ENCODE measurements around the gene CLEC18B. TPM values are rescaled to one million over a fixed set of nuclear protein-coding genes. Genes with fewer than 3 reads are reported as not detected.

Gene CLEC18B
- total RNA-seq, 1 experiment from 2014 or later = 0.87 TPM

- Histone ChIP-seq H3K4me1 (ENCODE audit: insufficient read depth, low read length) (peaks cover 25% of the 10 kb centered on the region), H3K4me3 (ENCODE audit: low read length) (no peak overlapping the region), H4K20me1 (ENCODE audit: low read length) (no peaks in the 10 kb centered on the region), H3K4me2 (ENCODE audit: low read length) (no peak overlapping the region), H2AFZ (ENCODE audit: low read length) (no peak overlapping the region), H3K27me3 (ENCODE audit: low read length) (no peaks in the 10 kb centered on the region), H3K27ac (ENCODE audit: low read length) (no peak overlapping the region), H3K79me2 (ENCODE audit: low read length) (no peaks in the 10 kb centered on the region), H3K9me3 (ENCODE audit: low read length) (no peaks in the 10 kb centered on the region), H3K36me3 (ENCODE audit: low read depth, low read length) (peaks cover 2% of the 10 kb centered on the region; the same call in 1 of the 2 replicates), H3K9ac (ENCODE audit: low read length) (no peak overlapping the region), H3F3A (ENCODE audit: low read length, unreplicated experiment) (peaks cover 6% of the 10 kb centered on the region), H3K9me2 (replicated peaks; ENCODE audit: low read length) (no peaks in the 10 kb centered on the region)
- no peak for ATAC-seq
- ChIA-PET CTCF (no interaction called here), POLR2A (ENCODE audit: unreplicated experiment) (no interaction called here)
- TF ChIP-seq, protein P1, sequence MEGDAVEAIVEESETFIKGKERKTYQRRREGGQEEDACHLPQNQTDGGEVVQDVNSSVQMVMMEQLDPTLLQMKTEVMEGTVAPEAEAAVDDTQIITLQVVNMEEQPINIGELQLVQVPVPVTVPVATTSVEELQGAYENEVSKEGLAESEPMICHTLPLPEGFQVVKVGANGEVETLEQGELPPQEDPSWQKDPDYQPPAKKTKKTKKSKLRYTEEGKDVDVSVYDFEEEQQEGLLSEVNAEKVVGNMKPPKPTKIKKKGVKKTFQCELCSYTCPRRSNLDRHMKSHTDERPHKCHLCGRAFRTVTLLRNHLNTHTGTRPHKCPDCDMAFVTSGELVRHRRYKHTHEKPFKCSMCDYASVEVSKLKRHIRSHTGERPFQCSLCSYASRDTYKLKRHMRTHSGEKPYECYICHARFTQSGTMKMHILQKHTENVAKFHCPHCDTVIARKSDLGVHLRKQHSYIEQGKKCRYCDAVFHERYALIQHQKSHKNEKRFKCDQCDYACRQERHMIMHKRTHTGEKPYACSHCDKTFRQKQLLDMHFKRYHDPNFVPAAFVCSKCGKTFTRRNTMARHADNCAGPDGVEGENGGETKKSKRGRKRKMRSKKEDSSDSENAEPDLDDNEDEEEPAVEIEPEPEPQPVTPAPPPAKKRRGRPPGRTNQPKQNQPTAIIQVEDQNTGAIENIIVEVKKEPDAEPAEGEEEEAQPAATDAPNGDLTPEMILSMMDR (conservative IDR thresholded peaks at IDR 0.05; ENCODE audit: low read depth, low read length) = no peak
- no peak for TF ChIP-seq EZH2phosphoT487 (IDR thresholded peaks at IDR 0.05; ENCODE audit: borderline replicate concordance, low read length)
- TF ChIP-seq EZH2 (IDR thresholded peaks at IDR 0.05; ENCODE audit: low read length, unreplicated experiment) = no peak
- BruUV-seq (replicated peaks) = no TSS peak
- intact Hi-C loops (cut with micrococcal nuclease) = no loop called here
- DNase-seq = no peak
These were observed 29.9 kb upstream of the CLEC18B start for GRCh38 chr16:74450967-74451760.

- peaks cover 6% of the 10 kb centered on the region for H3F3A ChIP-seq (ENCODE audit: low read length, unreplicated experiment)
- ChIA-PET POLR2A (ENCODE audit: unreplicated experiment) (no interaction called here), CTCF (no interaction called here)
- peaks cover 25% of the 10 kb centered on the region for H3K4me1 ChIP-seq (ENCODE audit: insufficient read depth, low read length)
- no peak overlapping the region for H2AFZ ChIP-seq (ENCODE audit: low read length)
- intact Hi-C loops (cut with micrococcal nuclease) = no loop called here
- no peak for DNase-seq
- H3K9me3 ChIP-seq (ENCODE audit: low read length) = no peaks in the 10 kb centered on the region
- no TSS peak for BruUV-seq (replicated peaks)
- H3K4me2 ChIP-seq (ENCODE audit: low read length) = peak overlapping the region; percentile 57
- no peak overlapping the region; the same call in 1 of the 2 replicates for H3K9ac ChIP-seq (ENCODE audit: low read length)
- H3K27ac ChIP-seq (ENCODE audit: low read length) = peak overlapping the region; percentile 86
- TF ChIP-seq, protein P1 (conservative IDR thresholded peaks at IDR 0.05; ENCODE audit: low read depth, low read length) = no peak
- TF ChIP-seq EZH2 (IDR thresholded peaks at IDR 0.05; ENCODE audit: low read length, unreplicated experiment) = no peak
- TF ChIP-seq EZH2phosphoT487 (IDR thresholded peaks at IDR 0.05; ENCODE audit: borderline replicate concordance, low read length) = no peak
- no peak overlapping the region for H3K4me3 ChIP-seq (ENCODE audit: low read length)
- ATAC-seq = no peak
- H3K79me2 ChIP-seq (ENCODE audit: low read length) = no peaks in the 10 kb centered on the region
- no peaks in the 10 kb centered on the region for H4K20me1 ChIP-seq (ENCODE audit: low read length)
- 0 out of 2 replicates have a peak, but pooled peaks cover 2% of the 10 kb centered on the region for H3K36me3 ChIP-seq (ENCODE audit: low read depth, low read length)
- H3K27me3 ChIP-seq (ENCODE audit: low read length) = no peaks in the 10 kb centered on the region
- H3K9me2 ChIP-seq (replicated peaks; ENCODE audit: low read length) = no peaks in the 10 kb centered on the region
These were observed 29.0 kb upstream of the CLEC18B start for GRCh38 chr16:74450236-74450635.

DNA sequence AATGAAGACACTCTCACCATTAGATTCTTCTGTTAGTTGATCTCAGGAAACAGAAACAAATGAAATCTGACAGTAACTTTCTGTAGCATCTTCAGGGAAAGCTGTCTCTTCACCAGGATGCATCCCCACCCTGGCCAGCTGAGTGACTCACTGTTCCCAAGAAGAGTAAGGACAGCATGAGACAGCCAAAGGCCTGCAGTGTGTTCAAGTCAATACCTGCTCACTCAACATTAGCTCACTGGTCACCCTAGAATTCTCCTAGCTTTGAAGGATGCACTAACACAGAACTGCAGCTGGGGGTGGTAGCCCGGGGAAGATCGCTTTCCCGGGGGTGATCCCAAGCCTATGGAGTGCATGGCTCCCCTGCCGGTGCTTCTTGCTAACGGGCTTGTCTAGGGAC, 28.2 kb upstream of the CLEC18B start:
- Histone ChIP-seq H3K9me2 (replicated peaks; ENCODE audit: low read length) (no peaks in the 10 kb centered on the region), H3K36me3 (ENCODE audit: low read depth, low read length) (0 out of 2 replicates have a peak, but pooled peaks cover 2% of the 10 kb centered on the region), H3K4me2 (ENCODE audit: low read length) (peak overlapping the region; percentile 57), H3K27ac (ENCODE audit: low read length) (peak overlapping the region; percentile 86), H4K20me1 (ENCODE audit: low read length) (no peaks in the 10 kb centered on the region), H3K9ac (ENCODE audit: low read length) (no peak overlapping the region), H3F3A (ENCODE audit: low read length, unreplicated experiment) (peaks cover 6% of the 10 kb centered on the region), H3K27me3 (ENCODE audit: low read length) (no peaks in the 10 kb centered on the region), H3K4me3 (ENCODE audit: low read length) (no peak overlapping the region), H3K9me3 (ENCODE audit: low read length) (no peaks in the 10 kb centered on the region), H3K4me1 (ENCODE audit: insufficient read depth, low read length) (peaks cover 25% of the 10 kb centered on the region), H3K79me2 (ENCODE audit: low read length) (no peaks in the 10 kb centered on the region), H2AFZ (ENCODE audit: low read length) (no peak overlapping the region)
- intact Hi-C loops (cut with micrococcal nuclease) = loop anchor here (10.0 kb wide), 1 partner anchor 175 kb away; no protein-coding TSS in a partner anchor
- ChIA-PET CTCF (interaction anchor here (0.6 kb wide), 1 partner anchor 127 kb away, joined by 4 read pairs; no protein-coding TSS in a partner anchor), POLR2A (ENCODE audit: unreplicated experiment) (no interaction called here)
- no peak for TF ChIP-seq EZH2phosphoT487 (IDR thresholded peaks at IDR 0.05; ENCODE audit: borderline replicate concordance, low read length)
- TF ChIP-seq, protein P1 (conservative IDR thresholded peaks at IDR 0.05; ENCODE audit: low read depth, low read length) = no peak; the same call in 1 of the 2 replicates
- TF ChIP-seq EZH2 (IDR thresholded peaks at IDR 0.05; ENCODE audit: low read length, unreplicated experiment) = no peak
- peak; percentile 65 for DNase-seq
- peak; percentile 88 for ATAC-seq
- BruUV-seq (replicated peaks) = no TSS peak

Measured in PC-3 (cell line).